Neuronal stem cell (in vitro differentiated cells): ENCODE results near the gene ATP8B3.

Experiments used
- DNase-seq: peaks from one replicate; pipeline ENCODE4 v3.0.0-alpha.2; 2013; ENCODE audit warnings: low spot score
- H2AFZ ChIP-seq: one replicate; pipeline ENCODE4 v1.6.1; 2013; ENCODE audit warnings: mild to moderate bottlenecking, low read length, inconsistent platforms
- H2AK5ac ChIP-seq: 2 replicates; pipeline ENCODE4 v1.6.1; 2013; ENCODE audit warnings: low read depth, mild to moderate bottlenecking, inconsistent platforms, low read length, moderate library complexity, mixed read lengths
- H2BK120ac ChIP-seq: 2 replicates; pipeline ENCODE4 v1.6.1; 2013; ENCODE audit warnings: low read depth, mild to moderate bottlenecking, inconsistent platforms, low read length, moderate library complexity, mixed read lengths
- H2BK12ac ChIP-seq: one replicate; pipeline ENCODE4 v1.6.1; 2013; ENCODE audit warnings: low read length, inconsistent platforms
- H2BK15ac ChIP-seq: 2 replicates; pipeline ENCODE4 v1.6.1; 2013; ENCODE audit warnings: mild to moderate bottlenecking, low read length, inconsistent platforms, mixed read lengths
- H2BK5ac ChIP-seq: one replicate; pipeline ENCODE4 v1.6.1; 2013; ENCODE audit warnings: inconsistent platforms, mild to moderate bottlenecking, low read length, moderate library complexity
- H3K14ac ChIP-seq: one replicate; pipeline ENCODE4 v1.6.1; 2013; ENCODE audit warnings: low read length, inconsistent platforms
- H3K18ac ChIP-seq: 2 replicates; pipeline ENCODE4 v1.6.1; 2013; ENCODE audit warnings: low read length, inconsistent platforms
- H3K23ac ChIP-seq: 2 replicates; pipeline ENCODE4 v1.6.1; 2013; ENCODE audit warnings: low read depth, mild to moderate bottlenecking, mixed read lengths, low read length, inconsistent platforms; ENCODE audit not compliant: poor library complexity
- H3K27ac ChIP-seq: replicated peaks from 3 replicates; pipeline ENCODE4 v1.5.1; 2013; ENCODE audit warnings: low read length, inconsistent platforms
- H3K27me3 ChIP-seq, 3 experiments: 2 replicates each; pipeline ENCODE4 v1.6.1; 2013; ENCODE audit warnings: low read length in 3 of 3, mild to moderate bottlenecking in 2 of 3, inconsistent platforms in 1 of 3, low read depth in 1 of 3, mixed read lengths in 1 of 3, moderate library complexity in 1 of 3; ENCODE audit not compliant: control insufficient read depth in 3 of 3, insufficient read depth in 3 of 3
- H3K36me3 ChIP-seq, 2 donors: replicated peaks in 1 of 2; 2 replicates each; pipeline ENCODE4 v1.6.1; 2013; ENCODE audit warnings: low read length in 2 of 2; ENCODE audit not compliant: control insufficient read depth in 2 of 2, insufficient read depth in 2 of 2
- H3K4ac ChIP-seq: 2 replicates; pipeline ENCODE4 v1.6.1; 2013; ENCODE audit warnings: inconsistent platforms, mild to moderate bottlenecking, low read length, moderate library complexity
- H3K4me1 ChIP-seq, 2 donors: 1 replicate in 1 of 2; 2 replicates in 1 of 2; pipeline ENCODE4 v1.6.1; 2013; ENCODE audit warnings: low read length in 2 of 2, low read depth in 1 of 2; ENCODE audit not compliant: control insufficient read depth in 2 of 2, insufficient read depth in 1 of 2
- H3K4me2 ChIP-seq: one replicate; pipeline ENCODE4 v1.6.1; 2013; ENCODE audit warnings: mild to moderate bottlenecking, low read length, inconsistent platforms; ENCODE audit not compliant: insufficient read depth, poor library complexity, severe bottlenecking
- H3K4me3 ChIP-seq, 2 donors: 2 replicates each; pipeline ENCODE4 v1.5.1; 2013; ENCODE audit warnings: low read length in 2 of 2, mild to moderate bottlenecking in 2 of 2, inconsistent platforms in 1 of 2, moderate library complexity in 1 of 2
- H3K79me1 ChIP-seq: one replicate; pipeline ENCODE4 v1.6.1; 2013; ENCODE audit warnings: low read depth, mild to moderate bottlenecking, inconsistent platforms, low read length, moderate library complexity
- H3K9ac ChIP-seq: one replicate; pipeline ENCODE4 v1.6.1; 2013; ENCODE audit warnings: mild to moderate bottlenecking, low read depth, low read length, inconsistent platforms; ENCODE audit not compliant: poor library complexity
- H3K9me3 ChIP-seq, 2 donors: replicated peaks in 1 of 2; 2 replicates each; pipeline versions ENCODE3 to v1.6.1; 2013; ENCODE audit warnings: low read length in 2 of 2, mild to moderate bottlenecking in 2 of 2, inconsistent platforms in 1 of 2, low read depth in 1 of 2, mixed read lengths in 1 of 2, moderate library complexity in 1 of 2; ENCODE audit not compliant: control insufficient read depth in 2 of 2, insufficient read depth in 1 of 2
- H4K8ac ChIP-seq: one replicate; pipeline ENCODE4 v1.6.1; 2013; ENCODE audit warnings: low read depth, mild to moderate bottlenecking, inconsistent platforms, low read length, moderate library complexity
- H4K91ac ChIP-seq: one replicate; pipeline ENCODE4 v1.6.1; 2013; ENCODE audit warnings: low read length, low read depth, mild to moderate bottlenecking, inconsistent platforms; ENCODE audit not compliant: poor library complexity
- WGBS, 2 donors: extraction: QIAGEN DNeasy Blood & Tissue Kit; methylation state at CpG; one replicate each; pipeline ENCODE4 v1.1.7; 2013; ENCODE audit warnings: missing lambda C conversion rate in 2 of 2, mixed read lengths in 1 of 2; ENCODE audit not compliant: insufficient read length in 2 of 2, insufficient replicate concordance in 1 of 2; ENCODE audit errors: extremely low coverage in 2 of 2; 5-methylcytosine and 5-hydroxymethylcytosine counted together

ATP8B3 gene

GRCh38 chr19:1837625-1838105, 25.6 kb upstream of the ATP8B3 start:
- Histone ChIP-seq H3K36me3 (peaks cover 0 to 11% of the 10 kb centered on the region in 2 donors), H2AK5ac (peak overlapping the region; percentile 68)

GRCh38 chr19:1837222-1837565, 25.1 kb upstream of the ATP8B3 start:
- Histone ChIP-seq H3K4me3 (no peak overlapping the region), H3K23ac (no peak overlapping the region), H2AK5ac (peak overlapping the region; percentile 68), H2BK15ac (no peak overlapping the region), H4K8ac (no peak overlapping the region), H3K27me3 (no peaks in the 10 kb centered on the region), H3K14ac (peak overlapping the region; percentile 38), H2AFZ (no peak overlapping the region), H3K18ac (no peak overlapping the region), H3K36me3 (peaks cover 0 to 11% of the 10 kb centered on the region in 2 donors), H3K79me1 (peaks cover 31% of the 10 kb centered on the region), H4K91ac (no peak overlapping the region), H3K4me2 (no peak overlapping the region), H3K4me1 (peaks cover 2 to 13% of the 10 kb centered on the region in 2 donors), H2BK12ac (no peak overlapping the region), H3K4ac (no peak overlapping the region), H3K9ac (no peak overlapping the region), H3K9me3 (no peaks in the 10 kb centered on the region), H2BK120ac (no peak overlapping the region), H3K27ac (no peak overlapping the region), H2BK5ac (peak overlapping the region; percentile 69)
- no CpG with 5 or more reads among the region's 11 CpGs for WGBS, 2 donors
- no peak for DNase-seq

More at GRCh38 chr19:1837625-1838105, 25.6 kb upstream of the ATP8B3 start:
- no peak overlapping the region for H3K23ac ChIP-seq
- no peak overlapping the region for H3K4ac ChIP-seq
- H3K18ac ChIP-seq: no peak overlapping the region
- DNase-seq: no peak
- no peak overlapping the region for H2BK120ac ChIP-seq
- no peak overlapping the region for H4K8ac ChIP-seq
- no peak overlapping the region for H3K27ac ChIP-seq
- peak overlapping the region; percentile 69 for H2BK5ac ChIP-seq
- H2AFZ ChIP-seq: no peak overlapping the region
- H2BK12ac ChIP-seq: no peak overlapping the region
- no CpG with 5 or more reads among the region's 23 CpGs for WGBS, 2 donors
- no peak overlapping the region for H3K4me2 ChIP-seq
- no peak overlapping the region for H3K4me3 ChIP-seq
- peaks cover 31% of the 10 kb centered on the region for H3K79me1 ChIP-seq
- no peaks in the 10 kb centered on the region for H3K27me3 ChIP-seq
- H3K9ac ChIP-seq: no peak overlapping the region
- H3K4me1 ChIP-seq: peaks cover 2 to 15% of the 10 kb centered on the region in 2 donors
- no peaks in the 10 kb centered on the region for H3K9me3 ChIP-seq
- H2BK15ac ChIP-seq: no peak overlapping the region
- H3K14ac ChIP-seq: no peak overlapping the region
- H4K91ac ChIP-seq: no peak overlapping the region

GRCh38 chr19:1836458-1837221, 24.6 kb upstream of the ATP8B3 start:
- no peak for DNase-seq
- Histone ChIP-seq H2BK15ac (no peak overlapping the region), H3K23ac (peak overlapping the region; percentile 8), H3K4me1 (peaks cover 6 to 12% of the 10 kb centered on the region in 2 donors), H2BK5ac (peak overlapping the region; percentile 69), H3K9me3 (no peaks in the 10 kb centered on the region), H3K27ac (no peak overlapping the region), H3K18ac (no peak overlapping the region), H2AK5ac (peak overlapping the region; percentile 68), H2BK12ac (no peak overlapping the region), H3K14ac (no peak overlapping the region), H2AFZ (no peak overlapping the region), H2BK120ac (no peak overlapping the region), H3K4me2 (no peak overlapping the region), H3K36me3 (peaks cover 0 to 11% of the 10 kb centered on the region in 2 donors), H3K9ac (no peak overlapping the region), H3K4ac (no peak overlapping the region), H3K79me1 (peaks cover 32% of the 10 kb centered on the region), H3K4me3 (no peak overlapping the region), H3K27me3 (no peaks in the 10 kb centered on the region), H4K8ac (no peak overlapping the region), H4K91ac (no peak overlapping the region)
- no CpG with 5 or more reads among the region's 31 CpGs for WGBS, 2 donors

GRCh38 chr19:1833540-1833939, 21.5 kb upstream of the ATP8B3 start:
- H2AK5ac ChIP-seq: no peak overlapping the region
- no peak for DNase-seq
- peak overlapping the region; percentile 66 for H2BK5ac ChIP-seq
- H3K14ac ChIP-seq: no peak overlapping the region
- H3K9ac ChIP-seq: peak overlapping the region; percentile 37
- H3K79me1 ChIP-seq: peaks cover 28% of the 10 kb centered on the region
- H3K4me3 ChIP-seq: no peak overlapping the region
- no peak overlapping the region for H2AFZ ChIP-seq
- H3K27ac ChIP-seq: no peak overlapping the region
- no peak overlapping the region for H2BK12ac ChIP-seq
- H2BK15ac ChIP-seq: no peak overlapping the region
- no peak overlapping the region for H3K18ac ChIP-seq
- H3K9me3 ChIP-seq: peaks cover 0 to 1% of the 10 kb centered on the region in 2 donors
- peaks cover 1 to 6% of the 10 kb centered on the region in 2 donors for H3K4me1 ChIP-seq
- peak overlapping the region; percentile 67 for H3K23ac ChIP-seq
- no CpG with 5 or more reads among the region's 15 CpGs for WGBS, 2 donors
- H3K27me3 ChIP-seq: no peaks in the 10 kb centered on the region
- no peak overlapping the region for H4K91ac ChIP-seq
- H4K8ac ChIP-seq: peak overlapping the region; percentile 17
- no peak overlapping the region for H3K4me2 ChIP-seq
- peaks cover 6 to 23% of the 10 kb centered on the region in 2 donors for H3K36me3 ChIP-seq
- no peak overlapping the region for H2BK120ac ChIP-seq
- no peak overlapping the region for H3K4ac ChIP-seq
